Measurements from ENCODE around the gene LILRB2.
"Not testable (repeated sequence)": the region's sequence is repeated elsewhere in the genome, so short reads cannot be mapped to it uniquely, and the experiment has no call there.

The LILRB2 gene

DNA sequence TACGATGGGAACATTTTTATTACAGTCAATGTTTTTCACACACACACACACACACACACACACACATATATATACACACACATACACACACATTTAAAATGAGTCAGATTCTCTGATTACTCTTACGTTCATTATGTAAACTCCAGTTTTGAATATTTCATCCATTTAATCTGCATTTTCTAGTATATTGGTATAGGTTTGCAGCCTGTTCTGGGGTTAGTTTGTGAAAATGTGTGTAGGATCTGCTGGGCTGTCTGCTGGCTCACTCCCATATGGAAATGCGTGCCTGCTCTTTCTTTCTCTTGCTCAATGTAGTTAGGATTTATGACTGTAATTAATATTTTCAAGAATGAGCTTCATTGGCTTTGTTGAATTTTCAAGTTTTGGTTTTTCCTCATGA, 7.1 kb downstream of the LILRB2 start:
- no peak for DNase-seq (ENCODE audit: low read depth in 3 of 3, low spot score in 1 of 3)

GRCh38 chr19:54272181-54272580, 8.7 kb downstream of the LILRB2 start:
- DNase-seq (ENCODE audit: low read depth in 3 of 3, low spot score in 1 of 3), result not testable (repeated sequence)

- DNase-seq (ENCODE audit: low read depth in 3 of 3, low spot score in 1 of 3), result not testable (repeated sequence)
Observed at GRCh38 chr19:54271587-54271986, 9.3 kb downstream of the LILRB2 start.

GRCh38 chr19:54271106-54271505, 9.8 kb downstream of the LILRB2 start:
- DNase-seq (ENCODE audit: low read depth in 3 of 3, low spot score in 1 of 3), result no peak

DNA sequence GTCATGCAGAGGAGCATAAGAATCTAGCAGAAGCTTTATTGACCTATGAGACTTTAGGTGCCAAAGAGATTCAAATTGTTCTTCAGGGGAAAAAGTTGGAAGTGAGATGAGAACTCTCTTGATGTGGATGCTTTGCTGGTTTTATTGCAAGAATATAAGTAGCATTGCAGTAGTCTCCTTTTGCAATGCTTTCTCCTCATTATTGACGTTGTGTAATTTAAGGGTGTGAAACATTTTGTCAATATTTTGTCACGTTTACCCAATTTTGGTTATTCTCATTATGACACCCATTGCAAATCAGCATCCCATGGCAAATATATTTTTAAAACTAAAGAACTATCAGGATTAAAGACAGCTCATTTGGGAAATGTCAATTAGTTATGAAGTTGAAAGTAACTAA, 12.0 kb downstream of the LILRB2 start:
- no peak for DNase-seq (ENCODE audit: low read depth in 3 of 3, low spot score in 1 of 3)

GRCh38 chr19:54266133-54266532, 14.8 kb downstream of the LILRB2 start:
- DNase-seq (ENCODE audit: low read depth in 3 of 3, low spot score in 1 of 3), result peak in 2 of 3 donors; percentile 12 to 62

- no peak for DNase-seq (ENCODE audit: low read depth in 3 of 3, low spot score in 1 of 3)
Observed at GRCh38 chr19:54262470-54262869, 18.4 kb downstream of the LILRB2 start.

DNA sequence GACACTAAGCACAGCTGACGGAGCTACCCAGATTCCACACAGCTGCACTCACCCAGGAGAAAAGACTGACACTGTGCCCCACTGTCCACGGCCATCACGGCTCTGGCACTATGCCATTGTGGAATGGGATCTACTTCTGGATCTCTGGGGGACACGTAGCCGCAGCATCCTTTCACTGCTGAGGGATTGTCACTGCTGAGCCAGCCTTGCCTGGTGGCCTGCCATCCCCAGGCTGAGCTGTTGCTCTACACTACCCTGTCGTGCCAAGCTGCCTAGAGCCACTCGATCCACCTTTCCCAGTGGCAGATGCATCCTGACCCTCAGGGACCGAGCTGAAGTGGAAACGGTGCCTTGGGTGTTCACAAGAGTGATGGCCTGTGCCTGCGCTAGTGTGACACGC, 18.8 kb downstream of the LILRB2 start:
- DNase-seq (ENCODE audit: low read depth in 3 of 3, low spot score in 1 of 3), result no peak

DNA sequence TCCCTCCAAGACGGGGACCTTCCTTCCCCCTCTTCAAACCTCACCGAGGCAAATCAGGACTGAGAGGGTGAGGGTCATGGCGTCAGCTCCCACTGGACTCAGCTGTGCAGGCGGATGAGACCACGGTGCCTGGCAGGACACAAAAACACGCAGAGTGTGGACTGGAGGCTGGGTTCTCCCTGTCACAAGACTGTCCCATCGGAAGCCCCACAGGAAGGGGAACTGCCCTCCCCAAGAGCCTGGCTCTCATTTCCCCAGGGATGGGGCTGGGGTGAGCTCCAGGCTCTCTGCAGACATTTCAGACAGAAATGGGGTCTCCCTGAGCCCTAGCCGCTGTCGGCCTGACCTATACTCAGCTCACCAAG, 23.8 kb downstream of the LILRB2 start, which contains the start of gene LILRB5:
TSS of gene LILRB5 (minus strand) at position 158 of the 365 bp plus-strand sequence. CDS start at position 78, 80 bp downstream.
- DNase-seq (ENCODE audit: low read depth in 3 of 3, low spot score in 1 of 3), result no peak

- no peak for DNase-seq (ENCODE audit: low read depth in 3 of 3, low spot score in 1 of 3)
Observed at GRCh38 chr19:54256250-54257115, 24.4 kb downstream of the LILRB2 start.

DNA sequence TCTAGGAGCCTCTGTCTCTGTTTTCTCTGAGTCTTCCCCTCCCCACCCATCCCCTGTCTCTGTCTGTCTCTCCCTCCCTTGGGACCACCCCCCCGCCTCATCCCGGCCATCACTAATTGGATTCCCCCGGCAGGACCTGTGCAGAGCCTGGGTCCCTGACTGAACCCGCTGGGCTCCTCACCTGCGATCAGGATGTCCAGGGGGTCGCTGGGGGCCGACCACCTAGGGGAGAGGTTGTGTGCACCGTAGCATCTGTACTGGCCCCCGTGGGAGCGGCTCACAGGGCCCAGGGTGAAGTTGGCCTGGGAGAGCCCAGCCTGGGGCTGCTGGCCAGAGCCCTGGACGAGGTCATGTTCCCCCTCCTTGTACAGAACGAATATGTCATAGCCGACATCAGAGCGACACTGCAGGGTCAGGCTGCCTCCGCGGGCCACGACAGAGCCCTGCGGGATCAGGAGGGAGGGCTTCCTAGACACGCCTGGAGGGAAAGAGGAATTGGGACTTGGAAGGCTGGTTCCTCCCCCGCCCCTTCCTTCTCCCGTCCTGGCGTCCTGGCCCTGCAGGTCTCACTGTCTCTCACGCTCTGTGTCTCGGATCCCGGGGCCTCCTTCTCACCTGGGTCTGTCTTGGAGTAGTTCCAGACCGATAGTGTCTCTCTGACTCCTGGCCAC, 25.7 kb downstream of the LILRB2 start:
- no peak for DNase-seq (ENCODE audit: low read depth in 3 of 3, low spot score in 1 of 3)

- no peak for DNase-seq (ENCODE audit: low read depth in 3 of 3, low spot score in 1 of 3)
Observed at GRCh38 chr19:54254195-54254906, 26.6 kb downstream of the LILRB2 start.

GRCh38 chr19:54253331-54254194, 27.3 kb downstream of the LILRB2 start:
- DNase-seq (ENCODE audit: low read depth in 3 of 3, low spot score in 1 of 3), result no peak

GRCh38 chr19:54252845-54253244, 28.1 kb downstream of the LILRB2 start:
- DNase-seq (ENCODE audit: low read depth in 3 of 3, low spot score in 1 of 3), result no peak

GRCh38 chr19:54252243-54252642, 28.7 kb downstream of the LILRB2 start:
- no peak for DNase-seq (ENCODE audit: low read depth in 3 of 3, low spot score in 1 of 3)

DNA sequence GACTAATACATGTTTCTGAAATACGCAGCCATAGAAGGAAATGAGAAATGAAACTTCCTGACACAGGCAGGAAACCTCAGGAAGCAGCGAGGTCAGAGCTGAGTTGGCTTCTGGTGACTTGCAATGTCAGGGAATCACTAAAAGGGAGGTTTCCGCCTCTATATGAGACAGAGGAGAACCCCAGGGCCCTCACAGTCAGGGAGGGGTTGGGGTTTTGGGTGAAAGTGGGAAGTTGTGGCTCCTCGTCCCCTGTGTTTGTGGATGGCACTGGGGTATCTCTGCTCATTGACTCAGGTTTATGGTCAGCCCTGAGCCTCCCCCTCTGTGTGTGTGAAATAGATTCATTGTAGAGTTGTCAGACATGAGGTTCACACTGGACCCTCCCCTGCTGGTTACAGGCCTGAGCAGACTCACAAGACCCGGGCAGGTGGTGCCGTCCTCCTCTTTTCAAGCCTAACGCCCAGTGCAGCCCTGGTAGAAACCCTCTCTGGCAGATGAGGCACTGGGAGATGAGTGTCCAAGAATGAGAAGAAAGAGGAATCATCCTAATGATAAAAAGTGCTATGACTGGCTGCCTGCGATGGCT, 32.8 kb downstream of the LILRB2 start:
- DNase-seq (ENCODE audit: low read depth in 3 of 3, low spot score in 1 of 3), result no peak

- no peak for DNase-seq (ENCODE audit: low read depth in 3 of 3, low spot score in 1 of 3)
Observed at GRCh38 chr19:54247106-54247930, 33.6 kb downstream of the LILRB2 start.

- DNase-seq (ENCODE audit: low read depth in 3 of 3, low spot score in 1 of 3), result no peak
Observed at GRCh38 chr19:54245936-54246335, 35.0 kb downstream of the LILRB2 start.

GRCh38 chr19:54243809-54244208, 37.1 kb downstream of the LILRB2 start:
- not testable (repeated sequence) for DNase-seq (ENCODE audit: low read depth in 3 of 3, low spot score in 1 of 3)

DNA sequence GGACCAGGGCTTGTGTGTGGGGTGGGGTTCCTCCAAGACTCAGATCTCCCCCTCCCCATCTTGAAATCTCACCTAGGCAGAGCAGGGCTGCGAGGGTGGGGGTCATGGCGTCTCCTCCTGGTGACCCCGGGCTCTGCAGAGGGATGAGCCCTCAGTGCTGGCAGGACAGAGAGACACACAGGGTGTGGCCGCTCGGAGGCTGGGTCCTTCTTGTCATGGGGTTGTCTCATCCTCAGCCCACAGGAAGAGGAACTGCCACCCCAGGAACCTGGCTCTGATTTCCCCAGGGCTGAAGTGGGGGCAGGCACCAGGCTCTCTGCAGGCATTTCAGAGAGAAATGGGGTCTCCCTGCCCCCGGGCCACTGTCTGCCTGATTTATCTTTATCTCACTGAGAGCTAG, 38.3 kb downstream of the LILRB2 start, which contains the start of gene LILRA6:
TSS of gene LILRA6 (minus strand) at position 145 of the 400 bp plus-strand sequence.
- not testable (repeated sequence) for DNase-seq (ENCODE audit: low read depth in 3 of 3, low spot score in 1 of 3)
